GM12878 (cell line): ENCODE results near the gene GABBR1. TPM values are rescaled to one million over a fixed set of nuclear protein-coding genes. Genes with fewer than 3 reads are reported as not detected.
A peak's percentile ranks its signal among the peaks of the same experiment; 100 is the strongest.

Experiments
- ATAC-seq: fragments of 200-7000 bp; cut with Tn5 transposase; 3 replicates; pipeline ENCODE4 v1.9.1; 2020; ENCODE audit warnings: mild to moderate bottlenecking, moderate library complexity
- BruUV-seq: library from RNA; stranded (reverse); fragments of 400-500 nt; replicated peaks from 2 replicates; lab custom pipeline; 2021; lab: Mats Ljungman, UMichigan
- CTCF ChIA-PET: fragments of 300-600 bp; sonication (Branson Sonifier 250); formaldehyde crosslinking; extraction: SDS; loops from one replicate; lab custom pipeline; 2021; ENCODE audit warnings: inconsistent platforms; lab: Yijun Ruan, JAX
- POLR2A ChIA-PET: fragments of 350-600 bp; formaldehyde crosslinking; extraction: SDS; loops from one replicate; lab custom pipeline; 2021; ENCODE audit warnings: inconsistent platforms; lab: Charles Lee
- RAD21 ChIA-PET: fragments of 300-600 bp; sonication (Branson Sonifier 250); formaldehyde crosslinking; loops from one replicate; lab custom pipeline; 2023; ENCODE audit warnings: antibody characterized with exemption; ENCODE audit not compliant: unreplicated experiment; lab: Charles Lee
- SMC1A ChIA-PET: fragments of 300-600 bp; sonication (Branson Sonifier 250); formaldehyde crosslinking; loops from one replicate; lab custom pipeline; 2023; ENCODE audit not compliant: unreplicated experiment, uncharacterized antibody; lab: Charles Lee
- DNase-seq: peaks from one replicate; pipeline ENCODE4 v3.0.0-alpha.2; 2011; ENCODE audit warnings: low read depth, low spot score
- FAIRE-seq: peaks from 3 replicates; lab custom pipeline; 2011; peaks lifted over from hg19 to GRCh38; lab: Jason Lieb, UNC
- H2AFZ ChIP-seq: 2 replicates; pipeline ENCODE4 v1.6.0; 2011; ENCODE audit warnings: low read depth, low read length, control low read depth; ENCODE audit not compliant: control insufficient read depth
- H3K27ac ChIP-seq: 2 replicates; pipeline ENCODE4 v1.5.1; 2011; ENCODE audit warnings: control low read depth; ENCODE audit not compliant: control insufficient read depth, insufficient read depth
- H3K27me3 ChIP-seq, 2 experiments: replicated peaks in 1 of 2; 2 replicates each; pipeline versions ENCODE4 v1.6.0 to v1.6.1; 2011; ENCODE audit warnings: low read length in 1 of 2; ENCODE audit not compliant: control insufficient read depth in 2 of 2, insufficient read depth in 2 of 2
- H3K36me3 ChIP-seq, 2 experiments: 2 replicates each; pipeline ENCODE4 v1.5.1; 2011; ENCODE audit warnings: low read length in 1 of 2; ENCODE audit not compliant: control insufficient read depth in 2 of 2, insufficient read depth in 2 of 2
- H3K4me1 ChIP-seq: 2 replicates; pipeline ENCODE4 v1.6.1; 2011; ENCODE audit warnings: mild to moderate bottlenecking, low read length, moderate library complexity, mixed read lengths; ENCODE audit not compliant: control insufficient read depth, insufficient read depth
- H3K4me2 ChIP-seq: 2 replicates; pipeline ENCODE4 v1.6.0; 2011; ENCODE audit warnings: control low read depth; ENCODE audit not compliant: control insufficient read depth, insufficient read depth
- H3K4me3 ChIP-seq: fragments of 200-600 bp; sonication (generic); 2 replicates; pipeline ENCODE4 v1.5.1; 2016
- H3K79me2 ChIP-seq: 2 replicates; pipeline ENCODE4 v1.6.0; 2011; ENCODE audit warnings: low read length; ENCODE audit not compliant: control insufficient read depth, insufficient read depth
- H3K9ac ChIP-seq: 2 replicates; pipeline ENCODE4 v1.8.0; 2011; ENCODE audit warnings: low read length, control low read depth, mixed read lengths; ENCODE audit not compliant: control insufficient read depth, insufficient read depth
- H3K9me3 ChIP-seq: replicated peaks from 3 replicates; pipeline ENCODE4 v1.5.1; 2011; ENCODE audit warnings: mild to moderate bottlenecking, low read length; ENCODE audit not compliant: control insufficient read depth, insufficient read depth
- H4K20me1 ChIP-seq: 2 replicates; pipeline ENCODE4 v1.6.0; 2011; ENCODE audit not compliant: control insufficient read depth, insufficient read depth
- BCL11A ChIP-seq: IDR thresholded peaks from 2 replicates; pipeline ENCODE4 v1.6.1; 2011; ENCODE audit warnings: low read depth, low read length
- CBX3 ChIP-seq: fragments of 200-600 bp; sonication (generic); IDR thresholded peaks from 2 replicates; pipeline ENCODE4 v1.6.1; 2016; ENCODE audit warnings: low read depth, borderline replicate concordance
- CBX5 ChIP-seq: sonication (generic); IDR thresholded peaks from 2 replicates; pipeline ENCODE4 v1.6.1; 2016; ENCODE audit warnings: low read depth, moderate library complexity, mild to moderate bottlenecking, inconsistent platforms
- CHD2 ChIP-seq: IDR thresholded peaks from 2 replicates; pipeline ENCODE4 v1.6.1; 2011; ENCODE audit warnings: low read depth, low read length, improper control_type of control experiment, borderline replicate concordance
- CREM ChIP-seq: IDR thresholded peaks from 2 replicates; pipeline ENCODE4 v1.6.1; 2014; ENCODE audit warnings: antibody characterized with exemption, low read depth
- GABPA ChIP-seq: IDR thresholded peaks from 2 replicates; pipeline ENCODE4 v1.6.1; 2014; ENCODE audit warnings: antibody characterized with exemption, low read depth, mild to moderate bottlenecking, inconsistent platforms
- MTA3 ChIP-seq: IDR thresholded peaks from 2 replicates; pipeline ENCODE4 v1.6.1; 2012; ENCODE audit warnings: low read length, inconsistent platforms, borderline replicate concordance
- MYC ChIP-seq: IDR thresholded peaks from 2 replicates; pipeline ENCODE4 v1.6.1; 2011; ENCODE audit warnings: mild to moderate bottlenecking, low read length, moderate library complexity, inconsistent platforms; ENCODE audit not compliant: insufficient read depth, insufficient replicate concordance, insufficient read length, severe bottlenecking
- NFYB ChIP-seq: IDR thresholded peaks from 2 replicates; pipeline ENCODE4 v1.6.1; 2011; ENCODE audit warnings: low read depth, mild to moderate bottlenecking, low read length, improper control_type of control experiment, moderate library complexity; ENCODE audit not compliant: insufficient read depth
- PAX8 ChIP-seq: fragments of 450-650 bp; IDR thresholded peaks from 2 replicates; pipeline ENCODE4 v1.6.1; 2017; ENCODE audit warnings: mild to moderate bottlenecking, moderate library complexity
- RAD21 ChIP-seq: IDR thresholded peaks from 2 replicates; pipeline ENCODE4 v1.6.1; 2011; ENCODE audit warnings: mild to moderate bottlenecking, low read depth, low read length, moderate library complexity; ENCODE audit not compliant: insufficient read depth
- SMC3 ChIP-seq: IDR thresholded peaks from 2 replicates; pipeline ENCODE4 v1.6.1; 2011; ENCODE audit warnings: low read length, improper control_type of control experiment, borderline replicate concordance
- SUZ12 ChIP-seq: fragments of 200-600 bp; sonication (generic); IDR thresholded peaks from one replicate; pipeline ENCODE4 v1.6.1; 2018; ENCODE audit warnings: antibody characterized with exemption, mild to moderate bottlenecking; ENCODE audit not compliant: unreplicated experiment
- ZNF384 ChIP-seq: IDR thresholded peaks from 2 replicates; pipeline ENCODE4 v1.6.1; 2012; ENCODE audit warnings: low read depth, mild to moderate bottlenecking, low read length, improper control_type of control experiment, borderline replicate concordance
- ZNF592 ChIP-seq: fragments of 450-650 bp; IDR thresholded peaks from 2 replicates; pipeline ENCODE4 v1.6.1; 2017; ENCODE audit warnings: mild to moderate bottlenecking, moderate library complexity
- WGBS: methylation state at CpG from one replicate; pipeline ENCODE4 v1.1.6; 2016; ENCODE audit warnings: low lambda C conversion rate; ENCODE audit not compliant: insufficient replicate concordance, insufficient coverage; ENCODE audit errors: missing lambda C conversion rate; 5-methylcytosine and 5-hydroxymethylcytosine counted together
- in situ Hi-C: fragments of 300-500 bp; cut with MboI; formaldehyde crosslinking; loops from 9 replicates; pipeline ENCODE4 v1.14.3; 2018; ENCODE audit warnings: mixed read lengths
- intact Hi-C: fragments of 100-400 bp; cut with micrococcal nuclease; formaldehyde crosslinking; loops from one replicate; pipeline ENCODE4 v1.14.2; 2022; ENCODE audit not compliant: unreplicated experiment
- polyA plus RNA-seq, 11 experiments: library from polyadenylated mRNA; depleted of rRNA in 4 of 11; unstranded in 6 of 11; stranded (reverse) in 5 of 11; fragments of >200 nt; fragmentation: Nextera tagmentation in 4 of 11; fragmentation: Illumina TruSeq in 1 of 11; extraction: Ambion mirVana in 4 of 11; extraction: Trizol in 1 of 11; gene quantifications; 1 replicate in 1 of 11; 2 replicates in 10 of 11; pipeline versions ENCODE4 v1.2.1 to v1.2.3, GENCODE V29; 2011 to 2016; ENCODE audit warnings: inconsistent platforms in 2 of 11, missing spikeins in 2 of 11, low read depth in 1 of 11
- total RNA-seq, 4 experiments: library from RNA; depleted of rRNA in 3 of 4; stranded (reverse); fragments of >200 nt in 3 of 4; fragmentation: Illumina TruSeq in 1 of 4; extraction: Trizol in 1 of 4; gene quantifications; 2 replicates each; pipeline versions ENCODE4 v1.2.1 to v1.2.3, GENCODE V29; 2013 to 2021
- TF ChIP-seq, protein P1 (sequence below): fragments of 450-650 bp; IDR thresholded peaks from 2 replicates; pipeline ENCODE4 v1.6.1; 2017; ENCODE audit warnings: low read depth, mild to moderate bottlenecking, moderate library complexity

The GABBR1 gene
- total and polyA plus RNA-seq, 10 of the 15 experiments (the other 5 are each of a cell fraction or from before 2014, with no cell fraction given): 0.11 to 5.2 (median 1.0) TPM

DNA sequence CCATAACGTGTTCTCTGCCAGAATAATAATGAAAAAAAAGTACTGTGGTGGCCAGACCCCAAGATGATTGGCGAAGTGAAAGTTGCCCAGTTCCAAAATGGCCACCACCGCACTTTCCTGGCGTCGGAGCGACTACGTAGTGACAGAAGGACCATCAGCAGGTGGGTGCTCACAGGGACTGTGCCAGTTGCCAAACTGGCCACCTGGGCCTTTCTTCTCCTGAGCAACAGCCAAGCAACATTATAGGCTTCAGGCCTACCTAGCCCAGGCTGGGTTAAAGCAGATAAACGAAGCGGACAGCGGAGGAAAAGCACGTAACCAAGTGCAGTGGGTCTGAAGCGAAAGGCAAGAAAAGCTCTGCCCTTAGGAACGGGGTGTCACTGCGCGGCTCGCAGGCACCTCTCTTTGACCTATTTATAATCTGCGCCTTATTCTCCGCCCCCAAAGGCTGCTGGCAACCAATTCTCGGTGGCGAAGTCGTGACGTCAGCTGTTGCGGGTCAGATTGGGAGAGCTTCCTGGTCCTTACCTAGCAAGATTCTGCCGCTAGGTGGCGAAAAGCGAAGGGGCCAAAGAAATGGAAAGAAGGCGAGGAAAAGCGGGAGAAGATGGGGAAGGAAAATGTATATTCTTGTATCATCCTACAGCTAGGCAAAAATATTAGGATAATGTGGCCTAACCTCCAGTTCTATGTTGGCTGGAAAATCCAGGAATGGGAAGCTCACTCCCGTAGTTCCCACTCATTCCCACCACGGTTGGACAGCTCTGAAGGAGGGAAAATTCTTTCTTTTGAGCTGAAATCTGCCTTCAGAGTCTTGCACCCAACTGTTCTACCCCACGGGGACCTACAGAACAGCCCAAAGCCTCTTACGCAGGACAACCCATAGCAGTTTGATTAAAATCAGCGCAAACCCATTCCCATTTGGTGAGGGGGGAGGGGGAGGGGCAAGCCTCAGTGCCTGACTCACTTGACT is 17.0 kb upstream of the GABBR1 start:
- CTCF ChIA-PET: interaction anchor here (0.6 to 9.9 kb wide), 58 partner anchors 9 to 814 kb away, joined by 3 to 113 read pairs (median 5); partner anchors contain the start of genes GABBR1, POLR1H and UBD
- TF ChIP-seq ZNF592 (no peak), RAD21 (0 out of 2 replicates have a peak, but pooled peaks have one; percentile 19), CBX5 (no peak), MTA3 (no peak), MYC (no peak), SMC3 (0 out of 2 replicates have a peak, but pooled peaks have one; percentile 6), BCL11A (no peak), PAX8 (no peak), CHD2 (peak; percentile 67; the same call in 1 of the 2 replicates), NFYB (peak; percentile 80), CBX3 (no peak), GABPA (no peak), ZNF384 (no peak), CREM (peak; percentile 92), SUZ12 (no peak)
- TF ChIP-seq, protein P1, sequence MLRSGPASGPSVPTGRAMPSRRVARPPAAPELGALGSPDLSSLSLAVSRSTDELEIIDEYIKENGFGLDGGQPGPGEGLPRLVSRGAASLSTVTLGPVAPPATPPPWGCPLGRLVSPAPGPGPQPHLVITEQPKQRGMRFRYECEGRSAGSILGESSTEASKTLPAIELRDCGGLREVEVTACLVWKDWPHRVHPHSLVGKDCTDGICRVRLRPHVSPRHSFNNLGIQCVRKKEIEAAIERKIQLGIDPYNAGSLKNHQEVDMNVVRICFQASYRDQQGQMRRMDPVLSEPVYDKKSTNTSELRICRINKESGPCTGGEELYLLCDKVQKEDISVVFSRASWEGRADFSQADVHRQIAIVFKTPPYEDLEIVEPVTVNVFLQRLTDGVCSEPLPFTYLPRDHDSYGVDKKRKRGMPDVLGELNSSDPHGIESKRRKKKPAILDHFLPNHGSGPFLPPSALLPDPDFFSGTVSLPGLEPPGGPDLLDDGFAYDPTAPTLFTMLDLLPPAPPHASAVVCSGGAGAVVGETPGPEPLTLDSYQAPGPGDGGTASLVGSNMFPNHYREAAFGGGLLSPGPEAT: peak; percentile 88

More for the DNA sequence above, 17.0 kb upstream of the GABBR1 start:
- Histone ChIP-seq H3K9ac (peak overlapping the region; percentile 66), H3K4me2 (peak overlapping the region; percentile 78), H3K27ac (peak overlapping the region; percentile 75), H4K20me1 (no peaks in the 10 kb centered on the region), H3K4me3 (peak overlapping the region; percentile 74), H3K4me1 (no peaks in the 10 kb centered on the region), H3K79me2 (no peaks in the 10 kb centered on the region), H2AFZ (peak overlapping the region; percentile 97), H3K27me3 (no peaks in the 10 kb centered on the region), H3K36me3 (no peaks in the 10 kb centered on the region), H3K9me3 (no peaks in the 10 kb centered on the region)
- DNase-seq (peak; percentile 89), ATAC-seq (peak; percentile 97), FAIRE-seq (peak; percentile 96)
- WGBS: 5% methylated on average over 32 of the region's 33 CpGs
- BruUV-seq: TSS peak; percentile 99
- intact Hi-C loops: loop anchor here (2.0 to 10.0 kb wide), 3 partner anchors 47 to 185 kb away; no protein-coding TSS in a partner anchor
- ChIA-PET RAD21 (interaction anchor here (0.9 to 2.2 kb wide), 7 partner anchors 8 to 316 kb away, joined by 3 to 7 read pairs (median 6); no protein-coding TSS in a partner anchor), SMC1A (interaction anchor here (0.5 to 1.8 kb wide), 20 partner anchors 9 to 410 kb away, joined by 3 to 9 read pairs (median 4); no protein-coding TSS in a partner anchor), POLR2A (interaction anchor here (0.5 to 1.8 kb wide), 8 partner anchors 8 to 561 kb away, joined by 3 to 9 read pairs (median 4); partner anchors contain the start of gene GABBR1)
- in situ Hi-C loops: no loop called here
